OCI-LY7 (cell line): ENCODE data around the gene UTP14C. TPM values are rescaled to one million over a fixed set of nuclear protein-coding genes. Genes with fewer than 3 reads are reported as not detected.

Source experiments
- BruUV-seq: library from RNA; stranded (reverse); fragments of 400-500 nt; replicated peaks from 2 replicates; lab custom pipeline; 2021; lab: Mats Ljungman, UMichigan
- CTCF ChIA-PET: fragments of 300-600 bp; sonication (Branson Sonifier 250); formaldehyde crosslinking; loops from one replicate; lab custom pipeline; 2022; ENCODE audit warnings: antibody characterized with exemption; ENCODE audit not compliant: unreplicated experiment; lab: Charles Lee
- POLR2A ChIA-PET: fragments of 300-600 bp; sonication (Branson Sonifier 250); formaldehyde crosslinking; loops from one replicate; lab custom pipeline; 2022; ENCODE audit warnings: antibody characterized with exemption; lab: Charles Lee
- DNase-seq: peaks from one replicate; pipeline ENCODE4 v3.0.0-alpha.2; 2015; ENCODE audit warnings: low spot score
- H2AFZ ChIP-seq: fragments of 200-600 bp; sonication (generic), shearing (Covaris generic); 2 replicates; pipeline ENCODE4 v1.6.1; 2014; ENCODE audit warnings: mild to moderate bottlenecking, antibody characterized with exemption, low read length, moderate library complexity
- H3K27ac ChIP-seq: fragments of 200-600 bp; sonication (generic); 2 replicates; pipeline ENCODE4 v1.5.1; 2014; ENCODE audit warnings: mixed run types, low read depth, mild to moderate bottlenecking, moderate library complexity, low read length, inconsistent platforms; ENCODE audit not compliant: poor library complexity, severe bottlenecking
- H3K36me3 ChIP-seq: fragments of 200-600 bp; sonication (generic); 2 replicates; pipeline ENCODE4 v1.6.1; 2014; ENCODE audit warnings: mild to moderate bottlenecking, antibody characterized with exemption, low read length, moderate library complexity, mixed read lengths; ENCODE audit not compliant: insufficient read depth
- H3K4me1 ChIP-seq: fragments of 200-600 bp; sonication (generic); 2 replicates; pipeline ENCODE4 v1.5.1; 2014; ENCODE audit warnings: mild to moderate bottlenecking, low read length; ENCODE audit not compliant: insufficient read depth, poor library complexity, severe bottlenecking
- H3K4me2 ChIP-seq: fragments of 200-600 bp; sonication (generic); 2 replicates; pipeline ENCODE4 v1.6.1; 2014; ENCODE audit warnings: mild to moderate bottlenecking, low read length
- H3K4me3 ChIP-seq: fragments of 200-600 bp; sonication (generic); 2 replicates; pipeline ENCODE4 v1.5.1; 2014; ENCODE audit warnings: mild to moderate bottlenecking, low read depth, low read length; ENCODE audit not compliant: poor library complexity, severe bottlenecking
- H3K79me2 ChIP-seq: fragments of 200-600 bp; sonication (generic); 2 replicates; pipeline ENCODE4 v1.6.1; 2016; ENCODE audit warnings: low read depth, mild to moderate bottlenecking, low read length, moderate library complexity, mixed read lengths; ENCODE audit not compliant: insufficient read depth
- H3K9me2 ChIP-seq: fragments of 200-600 bp; sonication (generic); 2 replicates; pipeline ENCODE4 v1.6.1; 2016; ENCODE audit warnings: mild to moderate bottlenecking, low read length, mixed read lengths; ENCODE audit not compliant: insufficient read depth
- H3K9me3 ChIP-seq: fragments of 200-600 bp; sonication (generic); 2 replicates; pipeline ENCODE4 v1.6.1; 2014; ENCODE audit warnings: mild to moderate bottlenecking, mixed run types, low read length, mixed read lengths
- H4K20me1 ChIP-seq: fragments of 200-600 bp; sonication (generic); 2 replicates; pipeline ENCODE4 v1.6.1; 2014; ENCODE audit warnings: mild to moderate bottlenecking, antibody characterized with exemption, low read length, moderate library complexity, mixed read lengths; ENCODE audit not compliant: insufficient read depth
- CTCF ChIP-seq: fragments of 200-600 bp; sonication (generic); conservative IDR thresholded peaks from 2 replicates; pipeline ENCODE4 v1.5.1; 2014; ENCODE audit warnings: mild to moderate bottlenecking, antibody characterized with exemption, low read length, moderate library complexity, mixed read lengths
- EZH2phosphoT487 ChIP-seq: fragments of 200-600 bp; sonication (generic); IDR thresholded peaks from 2 replicates; pipeline ENCODE4 v1.6.1; 2018; ENCODE audit warnings: low read depth, borderline replicate concordance, mild to moderate bottlenecking, mixed run types, antibody characterized with exemption, low read length, moderate library complexity, mixed read lengths
- intact Hi-C: fragments of 100-400 bp; cut with micrococcal nuclease; formaldehyde crosslinking; loops from one replicate; pipeline ENCODE4 v1.10.0; 2022; ENCODE audit not compliant: unreplicated experiment
- total RNA-seq, 2 experiments: library from RNA; depleted of rRNA in 1 of 2; stranded (reverse); fragments of >200 nt in 1 of 2; shearing (Covaris generic) in 1 of 2; gene quantifications; 2 replicates each; pipeline ENCODE4 v1.2.3, GENCODE V29; 2014 to 2022

The UTP14C gene
- total RNA-seq, 2 experiments from 2014 or later: 7.3 to 11.5 TPM

GRCh38 chr13:51999921-52000320 lies 24.6 kb upstream of the UTP14C start:
- Histone ChIP-seq H3K4me3 (no peak overlapping the region), H3K9me3 (no peaks in the 10 kb centered on the region), H3K79me2 (no peaks in the 10 kb centered on the region), H3K27ac (no peak overlapping the region), H4K20me1 (no peaks in the 10 kb centered on the region; the same call in 1 of the 2 replicates), H3K36me3 (no peaks in the 10 kb centered on the region), H3K4me1 (no peaks in the 10 kb centered on the region), H2AFZ (no peak overlapping the region), H3K9me2 (no peaks in the 10 kb centered on the region), H3K4me2 (no peak overlapping the region)
- ChIA-PET CTCF (no interaction called here), POLR2A (no interaction called here)
- no peak for DNase-seq
- BruUV-seq: no TSS peak
- TF ChIP-seq EZH2phosphoT487: no peak
- no peak for TF ChIP-seq CTCF
- intact Hi-C loops: loop anchor here (2.0 to 5.0 kb wide), 3 partner anchors 127 to 237 kb away; no protein-coding TSS in a partner anchor

GRCh38 chr13:52001120-52001731 lies 23.3 kb upstream of the UTP14C start:
- Histone ChIP-seq H4K20me1 (no peaks in the 10 kb centered on the region), H3K9me2 (no peaks in the 10 kb centered on the region), H3K36me3 (no peaks in the 10 kb centered on the region), H3K27ac (no peak overlapping the region), H3K79me2 (no peaks in the 10 kb centered on the region), H3K9me3 (no peaks in the 10 kb centered on the region), H3K4me3 (no peak overlapping the region), H3K4me1 (no peaks in the 10 kb centered on the region), H2AFZ (no peak overlapping the region), H3K4me2 (no peak overlapping the region)
- no TSS peak for BruUV-seq
- peak; percentile 75 for DNase-seq
- CTCF ChIA-PET: no interaction called here
- TF ChIP-seq CTCF (peak; percentile 85), EZH2phosphoT487 (no peak)
- POLR2A ChIA-PET: no interaction called here
- intact Hi-C loops: loop anchor here (2.0 to 5.0 kb wide), 3 partner anchors 126 to 236 kb away; no protein-coding TSS in a partner anchor

GRCh38 chr13:52002361-52002760 lies 22.1 kb upstream of the UTP14C start:
- Histone ChIP-seq H2AFZ (no peak overlapping the region), H3K9me3 (no peaks in the 10 kb centered on the region), H3K4me3 (no peak overlapping the region), H3K4me1 (no peaks in the 10 kb centered on the region), H3K79me2 (no peaks in the 10 kb centered on the region), H3K36me3 (no peaks in the 10 kb centered on the region), H4K20me1 (no peaks in the 10 kb centered on the region), H3K9me2 (no peaks in the 10 kb centered on the region), H3K4me2 (no peak overlapping the region), H3K27ac (no peak overlapping the region)
- POLR2A ChIA-PET: interaction anchor here (1.1 kb wide), 1 partner anchor 192 kb away, joined by 3 read pairs; no protein-coding TSS in a partner anchor
- TF ChIP-seq CTCF: no peak
- TF ChIP-seq EZH2phosphoT487: no peak
- DNase-seq: no peak
- BruUV-seq: no TSS peak
- CTCF ChIA-PET: no interaction called here
- intact Hi-C loops: loop anchor here (5.0 kb wide), 1 partner anchor 185 kb away; no protein-coding TSS in a partner anchor
